Limb (tissue), 2 donors: ENCODE results near the gene DHRSX.
"Not testable (repeated sequence)": the region's sequence is repeated elsewhere in the genome, so short reads cannot be mapped to it uniquely, and the experiment has no call there.

ENCODE experiments used
- DNase-seq, 2 donors: peaks; one replicate each; pipeline ENCODE4 v3.0.0-alpha.2; 2016; ENCODE audit errors: extremely low spot score in 2 of 2

The DHRSX gene

GRCh38 chrX:2477313-2477712 lies 23.5 kb downstream of the DHRSX start:
- DNase-seq, result not testable (repeated sequence)

- no peak for DNase-seq
These were observed 25.6 kb downstream of the DHRSX start for GRCh38 chrX:2474963-2475726.

- DNase-seq, result no peak
These were observed 26.4 kb downstream of the DHRSX start for GRCh38 chrX:2474280-2474962.

- not testable (repeated sequence) for DNase-seq
These were observed 27.7 kb downstream of the DHRSX start for GRCh38 chrX:2473064-2473463.

- DNase-seq, result no peak
These were observed 29.1 kb downstream of the DHRSX start for GRCh38 chrX:2471641-2472040.

- not testable (repeated sequence) for DNase-seq
These were observed 29.6 kb downstream of the DHRSX start for GRCh38 chrX:2471126-2471525.

GRCh38 chrX:2469852-2470251 lies 30.9 kb downstream of the DHRSX start:
- DNase-seq, result not testable (repeated sequence)

GRCh38 chrX:2469196-2469685 lies 31.5 kb downstream of the DHRSX start:
- DNase-seq, result no peak

GRCh38 chrX:2468261-2469195 lies 32.2 kb downstream of the DHRSX start:
- DNase-seq, result no peak

GRCh38 chrX:2466876-2467656 lies 33.7 kb downstream of the DHRSX start:
- no peak for DNase-seq

- no peak for DNase-seq
These were observed 36.1 kb downstream of the DHRSX start for GRCh38 chrX:2464677-2465166.

GRCh38 chrX:2463973-2464676 lies 36.7 kb downstream of the DHRSX start:
- no peak for DNase-seq

- DNase-seq, result not testable (repeated sequence)
These were observed 37.3 kb downstream of the DHRSX start for GRCh38 chrX:2463481-2463880.

GRCh38 chrX:2462780-2463179 lies 38.0 kb downstream of the DHRSX start:
- no peak for DNase-seq

- no peak for DNase-seq
These were observed 38.7 kb downstream of the DHRSX start for GRCh38 chrX:2462074-2462473.

GRCh38 chrX:2461711-2462016 lies 39.1 kb downstream of the DHRSX start:
- no peak for DNase-seq

- DNase-seq, result not testable (repeated sequence)
These were observed 39.7 kb downstream of the DHRSX start for GRCh38 chrX:2460821-2461710.

- not testable (repeated sequence) for DNase-seq
These were observed 40.7 kb downstream of the DHRSX start for GRCh38 chrX:2460048-2460447.

- DNase-seq, result no peak
These were observed 42.5 kb downstream of the DHRSX start for GRCh38 chrX:2458309-2458708.
